GM12874 (cell line): ENCODE measurements around the gene TMEM259.

Experiments
- CTCF ChIP-seq: IDR thresholded peaks from 2 replicates; pipeline ENCODE4 v1.5.1; 2011; ENCODE audit warnings: low read depth, mild to moderate bottlenecking, control low read depth, low read length, moderate library complexity; ENCODE audit not compliant: insufficient read depth

The TMEM259 gene

GRCh38 chr19:1046836-1047695, 26.1 kb upstream of the TMEM259 start:
- TF ChIP-seq CTCF, result no peak

- no peak for TF ChIP-seq CTCF
These were observed 25.2 kb upstream of the TMEM259 start for GRCh38 chr19:1046117-1046626.

GRCh38 chr19:1045247-1045603, 24.3 kb upstream of the TMEM259 start:
- no peak for TF ChIP-seq CTCF

GRCh38 chr19:1042689-1043511, 22.0 kb upstream of the TMEM259 start:
- no peak for TF ChIP-seq CTCF

GRCh38 chr19:1041835-1042685, 21.1 kb upstream of the TMEM259 start:
- no peak for TF ChIP-seq CTCF

GRCh38 chr19:1041272-1041834, 20.4 kb upstream of the TMEM259 start:
- no peak for TF ChIP-seq CTCF
